Gastrocnemius medialis (tissue), 4 donors: Measurements from ENCODE around the gene HSD11B1L.

Source experiments
- CTCF ChIP-seq, 5 experiments: fragments of 450-650 bp in 3 of 5; fragments of 200-600 bp in 2 of 5; sonication (generic) in 2 of 5; IDR thresholded peaks in 4 of 5; conservative IDR thresholded peaks in 1 of 5; 1 replicate in 4 of 5; 2 replicates in 1 of 5; pipeline ENCODE4 v1.5.1; 2016 to 2019; ENCODE audit warnings: antibody characterized with exemption in 5 of 5, mild to moderate bottlenecking in 3 of 5, moderate library complexity in 3 of 5
- POLR2A ChIP-seq, 2 donors: fragments of 450-650 bp; IDR thresholded peaks; one replicate each; pipeline ENCODE4 v1.6.1; 2017; ENCODE audit warnings: antibody characterized with exemption in 2 of 2, mild to moderate bottlenecking in 2 of 2, moderate library complexity in 2 of 2

GRCh38 chr19:5706876-5707573 lies 26.2 kb downstream of the HSD11B1L start:
- no peak for TF ChIP-seq CTCF (IDR thresholded peaks at IDR 0.05 in 4 of 5, conservative IDR thresholded peaks at IDR 0.05 in 1 of 5)
- no peak for TF ChIP-seq POLR2A (IDR thresholded peaks at IDR 0.05)
